Measurements from ENCODE around the gene MRPL12. TPM values are rescaled to one million over a fixed set of nuclear protein-coding genes. Genes with fewer than 3 reads are reported as not detected.

The MRPL12 gene
- total and polyA plus RNA-seq, 9 of the 15 experiments (the other 6 are each of a cell fraction or from before 2014, with no cell fraction given) = 0.94 to 338 (median 100) TPM

GRCh38 chr17:81660441-81660840 lies 42.7 kb upstream of the MRPL12 start:
- Histone ChIP-seq H3K9ac (ENCODE audit: insufficient read depth in 1 of 2, low read depth in 2 of 2, low read length in 2 of 2) (no peak overlapping the region), H3K9me1 (ENCODE audit: control insufficient read depth, insufficient read depth, low read length) (no peaks in the 10 kb centered on the region), H3K36me3 (ENCODE audit: control insufficient read depth, insufficient read depth, low read length) (peaks cover 14% of the 10 kb centered on the region; the same call in 1 of the 3 replicates), H3K79me2 (ENCODE audit: control insufficient read depth, insufficient read depth, low read length) (peaks cover 14% of the 10 kb centered on the region), H2AFZ (ENCODE audit: low read depth, low read length) (no peak overlapping the region), H3K9me3 (replicated peaks; ENCODE audit: control insufficient read depth, insufficient read depth, low read depth, low read length) (no peaks in the 10 kb centered on the region), H3K4me2 (ENCODE audit: insufficient read depth, low read length) (no peak overlapping the region), H3K27me3 (ENCODE audit: control insufficient read depth in 2 of 2, insufficient read depth in 2 of 2, low read length in 2 of 2) (no peaks in the 10 kb centered on the region), H3K4me3 (no peak overlapping the region), H3K4me1 (replicated peaks in 1 of 2; ENCODE audit: control insufficient read depth in 2 of 2, insufficient read depth in 2 of 2, low read length in 2 of 2) (peaks cover 25 to 42% of the 10 kb centered on the region in 2 experiments), H3K27ac (ENCODE audit: extremely low read depth, low read depth, low read length) (no peak overlapping the region), H4K20me1 (replicated peaks; ENCODE audit: control insufficient read depth, insufficient read depth, low read length) (no peaks in the 10 kb centered on the region)
- DNase-seq (ENCODE audit: extremely low read depth in 1 of 4, low spot score in 3 of 4) (no peak), ATAC-seq (no peak), FAIRE-seq (no peak)
- ChIA-PET POLR2A (interaction anchor here (1.2 to 1.6 kb wide), 2 partner anchors 21 to 24 kb away, joined by 3 to 6 read pairs; partner anchors contain the start of genes ARL16 and HGS), CTCF (ENCODE audit: low intra/inter-chr PET ratio) (no interaction called here)
- intact Hi-C loops (cut with micrococcal nuclease) (no loop called here), in situ Hi-C loops (cut with MboI) (no loop called here)
- TF ChIP-seq ZNF324 (CRISPR knock-in tag; IDR thresholded peaks at IDR 0.05) (no peak), DLX4 (CRISPR knock-in tag; IDR thresholded peaks at IDR 0.05) (no peak), ETV5 (CRISPR knock-in tag; IDR thresholded peaks at IDR 0.05; ENCODE audit: low read depth) (no peak), PRMT5 (CRISPR knock-in tag; IDR thresholded peaks at IDR 0.05) (no peak), ZNF507 (tag; conservative IDR thresholded peaks at IDR 0.05) (no peak), CBX2 (IDR thresholded peaks at IDR 0.05; ENCODE audit: insufficient read depth, low read length, poor library complexity, severe bottlenecking) (no peak), ZBTB8A (IDR thresholded peaks at IDR 0.05; ENCODE audit: partially characterized antibody) (no peak), PURB (CRISPR knock-in tag; IDR thresholded peaks at IDR 0.05; ENCODE audit: low read depth) (no peak), ZNF717 (CRISPR knock-in tag; IDR thresholded peaks at IDR 0.05) (no peak), SMARCA5 (IDR thresholded peaks at IDR 0.05) (no peak), ARID1B (IDR thresholded peaks at IDR 0.05) (no peak), ZBTB17 (CRISPR knock-in tag; IDR thresholded peaks at IDR 0.05) (no peak), ARHGAP35 (IDR thresholded peaks at IDR 0.05; ENCODE audit: partially characterized antibody) (no peak), MAFG (tag; conservative IDR thresholded peaks at IDR 0.05) (no peak)
- 76% methylated on average over 9 of the region's 9 CpGs for WGBS (ENCODE audit: insufficient coverage, low coverage, missing lambda C conversion rate)
- BruUV-seq (replicated peaks) = no TSS peak
